ENCODE measurements around the gene ZSCAN23.
A peak's percentile ranks its signal among the peaks of the same experiment; 100 is the strongest.
"Not testable (repeated sequence)": the region's sequence is repeated elsewhere in the genome, so short reads cannot be mapped to it uniquely, and the experiment has no call there.

The ZSCAN23 gene

DNA sequence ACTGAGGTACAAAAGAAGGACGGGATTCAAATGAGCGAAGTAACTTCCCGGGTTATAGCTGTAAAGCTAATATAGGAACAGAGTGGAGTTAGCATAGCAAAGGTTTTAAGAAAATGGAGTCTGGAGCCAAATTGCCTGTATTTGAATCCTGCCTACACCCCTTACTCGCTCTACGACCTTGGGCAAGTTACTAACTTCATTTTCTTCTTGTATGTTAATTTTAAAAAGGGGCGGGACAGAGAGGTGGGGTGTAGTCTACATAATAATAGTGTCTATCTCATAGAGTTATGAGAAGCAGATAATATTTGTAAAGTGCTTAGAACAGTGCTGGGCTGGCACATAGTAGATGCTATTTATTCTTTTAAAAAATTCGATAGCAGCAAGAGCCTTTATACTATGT is 705 bp downstream of the ZSCAN23 start:
- DNase-seq (ENCODE audit: low read depth in 2 of 2) = no peak

DNA sequence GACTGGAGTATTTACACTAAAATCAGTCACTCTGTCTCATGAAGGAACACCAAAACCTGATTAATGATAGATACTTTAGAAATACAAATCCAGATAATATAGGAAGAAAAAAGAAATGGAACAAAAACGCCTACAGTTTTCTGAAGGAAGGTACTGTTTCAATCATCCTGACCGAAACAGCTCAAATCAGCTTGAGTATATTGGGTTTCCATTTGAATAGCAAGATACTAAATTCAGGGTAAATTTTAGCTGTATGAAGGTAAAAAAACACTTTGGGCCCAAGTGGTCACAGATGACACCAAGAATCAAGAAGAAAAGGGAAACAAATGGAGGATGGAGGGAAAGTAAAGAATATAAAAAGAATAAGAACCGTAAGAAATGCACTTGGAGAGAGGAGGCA is 6.9 kb downstream of the ZSCAN23 start:
- no peak for DNase-seq (ENCODE audit: low read depth in 2 of 2)

DNA sequence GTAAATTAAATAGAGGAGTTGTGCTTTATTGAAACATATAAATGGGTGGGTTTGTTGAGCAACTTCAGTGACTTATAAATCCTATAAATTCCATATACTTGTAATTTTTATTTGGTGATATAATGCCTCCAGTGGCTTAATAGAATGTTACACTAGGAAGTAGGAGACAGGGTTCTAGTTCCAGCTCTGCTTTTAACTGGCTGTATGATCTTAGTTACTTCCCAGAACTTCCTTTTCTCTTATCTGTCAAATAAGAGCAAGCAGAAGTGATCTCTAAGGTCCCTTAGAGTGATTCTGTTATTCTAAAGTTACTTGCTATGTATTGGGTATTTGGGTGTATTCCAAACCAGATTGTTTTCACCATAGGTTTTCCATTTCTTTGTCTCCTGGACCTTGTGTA is 10.2 kb downstream of the ZSCAN23 start:
- no peak for DNase-seq (ENCODE audit: low read depth in 2 of 2)

DNA sequence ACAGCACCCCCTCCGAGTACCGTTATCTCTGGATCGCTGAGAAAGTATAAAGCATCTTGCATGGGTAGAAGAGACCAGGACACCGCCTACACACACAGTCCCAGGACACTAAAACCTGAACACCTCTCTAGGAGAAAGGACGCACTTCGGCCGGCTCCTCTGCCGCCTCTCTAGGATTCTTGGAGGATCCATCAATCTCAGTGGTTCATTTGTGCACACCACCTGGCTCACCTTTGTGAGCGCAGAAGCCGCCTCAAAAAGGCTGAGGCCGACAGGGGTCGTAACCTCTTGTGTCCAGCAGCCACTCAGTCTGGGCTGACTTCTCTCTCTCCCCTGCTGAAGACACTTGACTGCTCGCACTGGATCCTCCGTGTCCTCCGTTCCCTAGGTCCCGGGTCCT is 13.5 kb downstream of the ZSCAN23 start:
- DNase-seq (ENCODE audit: low read depth in 2 of 2) = no peak

DNA sequence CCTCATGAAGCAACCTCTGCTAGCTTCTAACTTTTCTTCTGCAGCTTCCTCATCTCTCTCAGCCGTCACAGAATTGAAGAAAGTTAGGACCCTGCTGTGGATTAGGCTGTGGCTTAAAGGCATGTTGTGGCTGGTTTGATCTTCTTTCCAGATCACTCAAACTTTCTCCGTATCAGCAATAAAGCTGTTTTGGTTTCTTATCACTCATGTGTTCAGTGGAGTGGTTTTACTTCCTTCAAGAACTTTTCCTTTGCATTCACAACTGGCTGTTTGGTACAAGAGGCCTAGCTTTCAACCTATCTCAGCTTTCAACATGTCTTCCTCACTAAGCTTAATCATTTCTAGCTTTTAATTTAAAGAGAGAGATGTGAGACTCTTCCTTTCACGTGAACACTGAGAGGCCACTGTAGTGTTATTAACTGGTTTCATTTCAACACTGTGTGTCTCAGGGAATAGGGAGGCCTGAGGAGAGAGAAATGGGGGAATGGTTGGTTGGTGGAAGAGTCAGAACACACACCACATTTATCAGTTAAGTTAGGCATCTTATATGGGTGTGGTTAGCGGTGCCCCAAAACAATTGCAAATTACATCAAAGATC is 17.2 kb downstream of the ZSCAN23 start:
- DNase-seq (ENCODE audit: low read depth in 2 of 2) = no peak

DNA sequence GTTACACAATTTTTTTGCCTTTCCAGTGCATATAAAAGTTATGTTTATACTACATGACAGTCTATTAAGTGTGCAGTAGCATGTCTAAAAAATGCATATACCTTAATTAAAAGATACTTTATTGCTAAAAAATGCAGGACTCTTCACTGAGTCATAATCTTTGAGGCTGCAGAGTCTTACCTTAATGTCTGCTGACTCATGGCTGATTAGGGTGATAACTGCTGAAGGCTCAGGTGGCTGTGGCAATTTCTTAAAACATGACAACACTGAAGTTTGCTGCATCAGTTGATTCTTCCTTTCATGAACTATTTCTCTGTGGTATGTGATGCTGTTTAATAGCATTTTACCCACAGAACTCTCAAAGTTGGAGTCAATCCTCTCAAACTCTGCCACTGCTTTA is 19.1 kb downstream of the ZSCAN23 start:
- DNase-seq (ENCODE audit: low read depth in 2 of 2) = no peak

DNA sequence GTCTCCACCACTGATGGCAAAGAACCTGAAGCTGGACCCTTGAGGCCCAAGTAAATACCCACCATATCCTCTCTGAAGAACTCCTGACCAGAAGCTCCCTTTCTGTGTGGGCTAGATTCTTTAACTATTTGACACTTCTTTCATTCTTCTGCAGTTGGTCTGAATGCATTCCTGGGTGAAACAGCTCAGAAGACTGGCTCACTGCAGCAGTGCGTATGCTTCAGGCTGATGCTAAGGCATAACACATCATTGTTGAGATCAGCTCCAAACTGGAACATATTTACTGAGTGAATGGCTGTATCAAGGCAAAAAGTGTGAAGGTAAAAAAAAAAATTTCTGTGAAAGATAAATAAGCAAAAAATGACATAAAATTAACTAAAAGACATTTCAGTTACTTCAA is 19.7 kb downstream of the ZSCAN23 start:
- DNase-seq (ENCODE audit: low read depth in 2 of 2) = no peak

DNA sequence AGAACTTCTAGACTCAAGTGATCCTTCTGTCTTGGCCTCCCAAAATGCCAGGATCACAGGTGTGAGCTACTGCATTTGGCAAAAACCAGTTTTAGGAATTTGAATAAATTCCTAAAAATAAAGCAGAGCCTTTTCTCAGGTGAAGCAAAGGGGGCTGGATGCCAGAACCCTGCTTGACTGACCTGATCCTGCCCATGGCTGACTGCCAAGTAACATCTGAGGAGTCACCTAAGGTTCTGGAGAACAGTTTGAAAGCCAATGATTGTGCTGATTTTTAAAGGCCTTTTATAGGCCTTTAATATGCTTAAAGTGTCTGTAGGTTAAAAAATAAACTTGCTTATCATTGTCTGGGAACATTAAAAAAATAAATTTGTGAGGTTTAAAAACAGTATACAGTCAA is 29.6 kb downstream of the ZSCAN23 start:
- no peak for DNase-seq (ENCODE audit: low read depth in 2 of 2)

DNA sequence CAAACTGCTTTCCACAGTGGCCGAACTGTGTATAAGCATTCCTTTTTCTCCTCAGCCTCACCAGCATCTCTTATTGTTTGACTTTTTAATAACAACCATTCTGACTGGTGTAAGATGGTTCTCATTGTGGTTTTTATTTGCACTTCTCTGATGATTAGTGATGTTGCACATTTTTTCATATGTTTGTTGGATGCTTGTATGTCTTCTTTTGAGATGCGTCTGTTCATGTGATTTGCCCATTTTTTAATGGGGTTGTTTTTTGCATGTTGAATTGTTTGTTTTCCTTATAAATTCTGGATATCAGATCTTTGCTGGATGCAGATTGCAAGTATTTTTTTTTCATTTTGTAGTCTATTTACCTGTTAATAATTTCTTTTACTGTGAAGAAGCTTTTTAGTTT is 32.5 kb downstream of the ZSCAN23 start:
- no peak for DNase-seq (ENCODE audit: low read depth in 2 of 2)

DNA sequence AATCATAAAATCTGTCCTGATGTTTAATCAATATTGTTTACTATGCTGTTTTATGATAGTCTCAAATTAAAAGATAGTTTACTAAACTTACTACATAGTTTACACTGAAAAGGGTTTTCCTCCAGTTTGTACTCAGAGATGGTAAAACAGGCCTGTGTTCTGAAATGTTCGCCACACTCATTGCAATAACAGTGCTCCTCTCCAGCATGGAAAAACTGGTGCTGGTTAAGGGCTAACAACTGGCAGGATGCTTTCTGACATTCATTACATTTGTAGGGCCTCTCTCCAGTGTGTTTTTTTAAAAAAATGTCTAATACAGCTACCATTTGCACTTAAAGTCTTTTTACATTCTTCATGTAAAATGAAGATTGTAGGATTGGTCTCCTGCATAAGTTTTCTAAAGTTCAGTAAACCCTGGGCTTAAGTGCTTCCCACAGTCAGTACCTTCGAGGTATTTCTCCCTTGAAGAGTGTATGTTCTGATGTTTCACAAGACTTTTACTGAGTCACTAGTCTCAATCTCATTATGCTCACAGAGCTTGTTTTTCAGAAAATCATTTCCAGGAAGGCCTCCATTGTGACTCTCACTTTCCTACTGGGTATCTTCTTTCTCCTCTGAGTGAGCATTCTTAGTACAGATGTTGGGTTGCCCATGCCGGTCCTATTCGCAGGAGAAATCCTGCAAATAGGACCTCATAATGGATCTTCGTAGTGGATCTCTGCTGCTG is 35.1 kb downstream of the ZSCAN23 start:
- DNase-seq (ENCODE audit: low read depth in 2 of 2) = no peak

DNA sequence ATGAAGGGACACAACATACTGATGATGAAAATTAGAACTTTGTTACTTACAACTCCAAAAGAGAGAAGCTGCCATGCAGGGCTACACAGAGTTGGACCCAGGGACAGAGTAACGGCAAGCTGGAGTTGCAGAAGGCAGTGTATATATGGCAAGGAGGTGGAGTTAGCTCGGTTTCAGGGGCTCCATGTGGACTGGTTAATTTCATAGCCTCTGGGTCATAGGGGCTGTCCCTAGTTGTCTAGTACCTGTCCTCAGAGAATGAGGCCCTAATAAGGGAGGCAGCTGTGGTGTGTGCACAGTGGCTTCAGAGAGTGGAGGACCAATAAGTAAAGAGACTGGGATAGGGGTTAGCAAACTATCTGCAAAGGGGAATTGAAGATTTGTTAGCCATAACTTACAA is 35.9 kb downstream of the ZSCAN23 start:
- DNase-seq (ENCODE audit: low read depth in 2 of 2) = no peak

DNA sequence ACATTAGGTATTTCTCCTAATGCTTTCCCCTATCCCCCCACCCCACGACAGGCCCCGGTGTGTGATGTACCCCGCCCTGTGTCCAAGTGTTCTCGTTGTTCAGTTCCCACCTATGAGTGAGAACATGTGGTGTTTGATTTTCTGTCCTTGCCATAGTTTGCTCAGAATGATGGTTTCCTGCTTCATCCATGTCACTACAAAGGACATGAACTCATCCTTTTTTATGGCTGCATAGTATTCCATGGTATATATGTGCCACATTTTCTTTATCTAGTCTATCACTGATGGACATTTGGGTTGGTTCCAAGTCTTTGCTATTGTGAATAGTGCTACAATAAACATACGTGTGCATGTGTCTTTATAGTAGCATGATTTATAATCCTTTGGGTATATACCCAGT is 39.4 kb downstream of the ZSCAN23 start:
- not testable (repeated sequence) for DNase-seq (ENCODE audit: low read depth in 2 of 2)

DNA sequence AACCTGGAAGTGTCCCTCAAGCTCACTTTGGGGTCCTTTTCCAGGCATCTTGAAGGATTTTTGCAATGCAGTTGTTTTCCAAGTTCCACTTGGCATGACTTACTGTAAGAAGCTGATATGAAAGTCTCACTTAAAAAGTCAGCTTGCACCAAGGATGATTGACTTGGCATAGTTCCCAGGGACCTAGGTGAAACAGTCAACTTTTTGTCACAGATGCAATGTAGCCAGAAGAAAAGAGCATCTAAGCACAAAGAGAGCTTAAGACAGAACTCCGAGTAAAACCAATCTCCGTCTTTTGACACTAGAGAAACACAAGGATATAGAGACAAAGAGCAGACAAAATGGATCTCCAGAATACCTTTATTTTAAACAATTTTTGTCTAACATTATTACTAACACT is 41.1 kb downstream of the ZSCAN23 start:
- DNase-seq (ENCODE audit: low read depth in 2 of 2) = no peak

DNA sequence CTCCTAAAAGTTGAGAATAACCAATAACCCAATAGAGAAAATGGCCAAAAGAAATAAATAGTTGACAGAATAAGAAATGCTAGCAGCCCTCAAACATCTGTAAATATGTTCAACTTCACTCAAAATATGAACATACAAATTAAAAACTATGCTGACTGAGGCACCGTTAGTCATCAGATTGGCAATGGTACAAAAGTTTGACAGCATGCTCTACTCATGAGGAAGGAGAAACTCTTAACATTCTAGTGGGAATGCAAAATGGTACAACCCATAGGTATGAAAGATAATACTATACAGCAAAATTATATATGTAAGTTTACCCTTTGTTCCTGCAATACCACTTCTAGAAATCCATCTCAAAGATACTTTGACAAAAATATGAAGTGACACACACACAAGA is 42.1 kb downstream of the ZSCAN23 start:
- DNase-seq (ENCODE audit: low read depth in 2 of 2) = no peak

DNA sequence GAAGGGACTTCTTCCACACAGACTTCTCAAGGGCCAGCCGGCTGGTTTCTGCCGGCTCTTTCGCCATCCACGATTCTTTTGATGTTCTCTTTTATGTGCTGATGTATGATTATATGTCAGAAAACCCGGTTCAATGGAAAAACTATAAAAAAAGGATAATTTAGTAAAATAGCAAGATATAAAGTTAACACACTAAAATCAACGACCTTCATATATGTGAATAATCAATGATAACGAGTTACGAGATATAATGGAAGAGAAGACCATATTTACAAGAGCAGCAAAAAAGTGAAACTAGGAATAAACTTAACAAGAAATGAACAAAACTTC is 43.2 kb downstream of the ZSCAN23 start:
- DNase-seq (ENCODE audit: low read depth in 2 of 2) = no peak

DNA sequence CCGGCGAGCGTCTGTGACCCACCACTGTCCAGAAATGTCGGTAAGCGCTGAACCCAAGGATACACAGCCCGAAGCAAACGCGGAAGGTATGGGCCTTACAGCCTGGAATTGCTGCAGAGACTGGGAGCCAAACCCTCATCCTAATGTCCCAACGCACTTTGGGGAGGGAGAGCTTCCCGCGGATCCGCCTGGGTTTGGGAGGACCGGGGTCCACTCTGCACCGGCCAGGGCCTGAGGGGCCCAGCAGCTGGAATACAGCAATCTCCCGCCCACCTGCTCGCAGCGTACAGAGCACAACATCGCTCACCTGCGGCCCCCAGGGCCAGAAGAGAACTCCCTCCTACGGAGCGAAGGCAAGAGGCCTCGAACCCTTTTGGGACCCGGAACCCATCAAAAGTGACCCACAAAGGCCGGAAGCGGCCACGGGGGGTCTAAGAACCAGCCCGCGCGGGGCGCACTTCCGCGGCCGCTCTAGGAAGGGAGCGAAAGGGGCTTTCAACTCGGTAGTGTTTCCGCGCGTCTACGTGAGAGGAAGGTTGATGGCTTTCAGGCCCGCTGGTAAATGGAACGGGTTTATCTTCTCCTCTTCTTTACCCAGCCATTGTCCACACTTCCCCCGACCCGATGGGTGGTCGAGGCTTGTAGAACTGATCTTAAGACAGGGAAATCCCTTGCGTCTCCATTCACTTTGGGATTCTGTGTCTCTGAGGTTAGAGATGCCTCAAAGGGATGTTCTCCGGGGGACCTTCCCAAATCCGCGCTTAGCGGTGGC is 43.8 kb downstream of the ZSCAN23 start, which contains the start of gene ZSCAN12:
Gene ZSCAN12 (minus strand): TSS at position 398 of the 772 bp plus-strand sequence. CDS start 1,342 bp downstream, outside the sequence.
- peak; percentile 67 to 74 for DNase-seq (ENCODE audit: low read depth in 2 of 2)

DNA sequence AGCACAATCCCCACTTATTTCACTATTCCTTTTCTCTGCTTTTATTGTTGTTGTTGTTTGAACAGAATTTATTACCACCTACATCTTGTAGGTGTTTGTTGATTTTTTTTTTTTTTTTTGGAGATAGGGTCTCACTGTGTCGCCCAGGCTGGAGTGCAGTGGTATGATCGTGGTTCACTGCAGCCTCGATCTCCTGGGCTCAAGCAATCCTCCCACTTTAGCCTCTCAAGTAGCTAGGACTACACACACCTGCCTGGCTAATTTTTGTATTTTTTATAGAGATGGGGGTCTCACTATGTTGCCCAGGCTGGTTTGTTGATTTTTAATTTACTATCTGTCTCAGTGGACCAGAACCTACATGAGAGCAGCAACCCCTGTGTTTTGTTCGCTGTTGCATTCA is 47.4 kb downstream of the ZSCAN23 start:
- DNase-seq (ENCODE audit: low read depth in 2 of 2) = no peak

DNA sequence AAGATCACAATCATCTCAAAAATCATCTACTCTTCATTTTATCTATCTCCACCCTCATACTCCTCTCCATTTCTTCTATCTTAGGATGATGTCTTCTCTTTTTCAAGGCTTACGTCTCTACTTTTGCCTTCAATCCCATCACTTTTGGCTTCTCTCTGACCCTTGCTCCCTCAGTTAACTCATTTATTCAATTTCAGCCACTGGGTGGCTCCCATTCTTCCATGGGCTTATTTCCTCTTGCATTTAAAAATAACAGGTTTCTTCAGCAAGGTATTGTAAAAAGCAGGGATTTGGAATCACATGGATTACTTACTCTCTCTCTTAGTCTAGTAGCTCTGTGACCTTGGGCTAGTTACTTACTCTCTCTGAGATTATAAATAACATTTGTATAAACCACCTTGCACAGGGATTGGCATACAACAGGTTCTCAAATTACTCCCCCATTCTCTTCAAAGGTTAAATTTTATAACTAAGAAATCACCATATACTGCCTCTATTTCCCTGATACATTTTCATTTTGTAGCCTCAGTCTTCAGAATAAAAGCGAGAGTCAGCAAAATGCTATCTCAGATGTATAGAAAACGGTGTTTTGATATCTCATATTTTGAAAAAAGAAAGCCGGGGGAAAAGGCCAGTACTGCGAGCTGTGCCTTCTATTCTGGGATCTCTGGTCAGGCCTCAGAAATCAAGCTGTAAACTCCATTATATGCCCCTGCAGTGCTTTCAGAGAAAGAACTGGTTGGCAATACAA is 49.2 kb downstream of the ZSCAN23 start:
- no peak for DNase-seq (ENCODE audit: low read depth in 2 of 2)

DNA sequence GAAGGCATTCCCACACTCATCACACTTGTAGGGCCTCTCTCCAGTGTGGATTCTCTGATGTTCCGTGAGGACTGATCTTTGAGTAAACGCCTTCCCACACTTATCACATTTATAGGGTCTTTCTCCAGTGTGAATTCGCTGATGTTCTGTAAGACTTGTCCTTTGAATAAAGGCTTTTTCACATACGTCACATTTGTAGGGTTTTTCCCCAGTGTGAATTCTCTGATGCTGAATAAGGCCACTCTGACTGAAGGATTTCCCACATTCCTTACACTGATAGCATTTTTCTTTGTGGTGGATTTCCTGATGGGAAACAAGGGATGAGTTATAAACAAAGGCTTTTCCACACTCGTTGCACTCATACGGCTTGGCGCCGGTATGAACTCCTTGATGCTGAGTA is 52.6 kb downstream of the ZSCAN23 start:
- no peak for DNase-seq (ENCODE audit: low read depth in 2 of 2)

DNA sequence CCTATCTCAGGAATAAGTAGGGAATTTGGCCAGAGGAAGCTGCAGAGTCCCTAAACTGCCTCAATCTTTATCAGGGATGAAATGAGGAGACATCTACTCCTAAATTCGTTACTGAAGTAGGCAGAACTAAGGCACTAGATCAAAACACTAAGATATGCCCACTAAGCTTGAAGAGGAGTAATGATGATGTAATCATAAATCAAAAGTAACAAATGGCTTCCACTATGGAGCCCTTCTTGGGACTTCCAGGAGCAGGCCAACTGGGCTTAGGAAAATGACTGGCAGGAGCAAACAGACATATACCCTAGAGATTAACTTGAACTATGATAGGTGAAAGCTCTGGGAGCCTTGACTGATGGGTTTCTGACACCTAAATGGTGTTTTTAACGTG is 59.2 kb downstream of the ZSCAN23 start:
- no peak for DNase-seq (ENCODE audit: low read depth in 2 of 2)

DNA sequence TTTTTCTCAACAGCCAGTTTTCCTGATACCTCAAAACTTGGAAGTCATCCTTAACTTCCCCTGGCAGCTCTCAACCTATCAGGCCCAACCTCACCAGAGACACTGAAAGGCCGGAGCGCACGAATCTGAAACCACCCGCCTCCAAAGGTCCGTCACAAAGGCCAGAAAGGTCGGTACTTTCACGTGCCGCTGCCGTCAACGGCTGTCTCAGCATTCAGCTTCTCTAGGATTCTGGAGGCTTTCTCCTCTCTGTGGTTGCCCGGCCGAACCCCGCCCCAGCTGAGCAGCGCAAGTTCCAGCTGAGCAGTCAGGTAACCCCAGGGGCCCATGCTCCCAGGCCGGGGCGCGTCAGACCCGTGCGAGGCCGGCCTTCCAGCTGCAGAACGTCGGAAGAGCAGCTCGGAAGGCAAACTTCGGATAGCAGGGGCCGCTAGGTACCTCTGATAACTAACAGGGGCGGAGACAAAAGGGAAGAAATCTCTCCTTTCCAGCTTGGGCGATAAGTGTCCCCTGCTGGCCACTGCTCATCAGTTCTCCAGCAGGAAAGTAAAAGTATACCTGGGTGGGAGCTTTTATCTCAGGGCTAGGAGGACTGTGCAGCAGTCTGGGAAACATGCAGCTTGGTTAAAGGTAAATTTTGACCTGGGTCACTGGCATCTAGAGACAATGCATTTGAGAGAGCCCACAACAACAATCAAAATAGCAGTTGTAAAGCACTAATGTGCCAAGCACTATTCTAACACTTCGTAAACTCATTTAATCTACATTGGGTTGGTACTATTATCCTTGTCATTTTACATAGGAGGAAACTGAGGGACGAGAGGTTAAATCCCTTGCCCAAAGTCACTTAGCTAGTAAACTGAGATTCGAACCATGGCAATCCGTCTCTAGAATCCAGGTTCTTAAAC is 59.8 kb downstream of the ZSCAN23 start:
- peak; percentile 8 to 10 for DNase-seq (ENCODE audit: low read depth in 2 of 2)

Data from stimulated activated CD8-positive, alpha-beta memory T cell treated with anti-CD3 and anti-CD28 coated beads, Interleukin-15, amount 100 ng/mL, for 4 hours (primary cell).